K562 (cell line): ENCODE measurements around the gene AGK. TPM values are rescaled to one million over a fixed set of nuclear protein-coding genes. Genes with fewer than 3 reads are reported as not detected.
"Not testable (repeated sequence)": the region's sequence is repeated elsewhere in the genome, so short reads cannot be mapped to it uniquely, and the experiment has no call there.

Source experiments
- ATAC-seq: fragments of 200-7000 bp; cut with Tn5 transposase; 3 replicates; pipeline ENCODE4 v1.9.1; 2020; ENCODE audit warnings: moderate library complexity
- BruUV-seq: library from RNA; stranded (reverse); fragments of 400-500 nt; replicated peaks from 2 replicates; lab custom pipeline; 2021; lab: Mats Ljungman, UMichigan
- CTCF ChIA-PET: fragments of 300-600 bp; formaldehyde crosslinking; extraction: SDS; loops from one replicate; lab custom pipeline; 2021; ENCODE audit warnings: low intra/inter-chr PET ratio; lab: Yijun Ruan, JAX
- POLR2A ChIA-PET: fragments of 300-600, 350-650 bp; sonication (Branson Sonifier 250); formaldehyde crosslinking; extraction: SDS; loops from one replicate; lab custom pipeline; 2021; ENCODE audit warnings: antibody characterized with exemption, inconsistent platforms; lab: Yijun Ruan, JAX
- DNase-seq, 4 experiments: peaks; one replicate each; pipeline versions ENCODE4 v3.0.0 to v3.0.0-alpha.2; 2011 to 2018; ENCODE audit warnings: low spot score in 3 of 4, mixed read lengths in 3 of 4; ENCODE audit errors: extremely low read depth in 1 of 4
- FAIRE-seq: peaks from 2 replicates; lab custom pipeline; 2011; peaks lifted over from hg19 to GRCh38; lab: Jason Lieb, UNC
- H2AFZ ChIP-seq: 2 replicates; pipeline ENCODE4 v1.6.0; 2011; ENCODE audit warnings: low read depth, low read length, control low read depth, inconsistent platforms
- H3K27ac ChIP-seq: fragments of 200-600 bp; 3 replicates; pipeline ENCODE4 v1.8.0; 2011; ENCODE audit warnings: low read depth, mild to moderate bottlenecking, control low read depth, inconsistent platforms, low read length, moderate library complexity, mixed read lengths; ENCODE audit errors: extremely low read depth
- H3K27me3 ChIP-seq, 2 experiments: fragments of 300-600 bp in 1 of 2; 2 replicates in 1 of 2; 3 replicates in 1 of 2; pipeline versions ENCODE4 v1.6.0 to v1.8.0; 2011; ENCODE audit warnings: inconsistent platforms in 2 of 2, low read length in 2 of 2, mild to moderate bottlenecking in 1 of 2, mixed read lengths in 1 of 2, moderate library complexity in 1 of 2; ENCODE audit not compliant: control insufficient read depth in 2 of 2, insufficient read depth in 2 of 2
- H3K36me3 ChIP-seq: fragments of 300-600 bp; 3 replicates; pipeline ENCODE4 v1.8.0; 2011; ENCODE audit warnings: mild to moderate bottlenecking, low read length, inconsistent platforms; ENCODE audit not compliant: control insufficient read depth, insufficient read depth
- H3K4me1 ChIP-seq, 2 experiments: fragments of 200-600 bp in 1 of 2; replicated peaks in 1 of 2; 2 replicates in 1 of 2; 3 replicates in 1 of 2; pipeline versions ENCODE4 v1.5.1 to v1.8.0; 2011; ENCODE audit warnings: inconsistent platforms in 2 of 2, low read length in 2 of 2, mild to moderate bottlenecking in 1 of 2, mixed read lengths in 1 of 2, moderate library complexity in 1 of 2; ENCODE audit not compliant: control insufficient read depth in 2 of 2, insufficient read depth in 2 of 2
- H3K4me2 ChIP-seq: 2 replicates; pipeline ENCODE4 v1.6.1; 2011; ENCODE audit warnings: low read length, control low read depth, inconsistent platforms, mixed read lengths; ENCODE audit not compliant: insufficient read depth
- H3K4me3 ChIP-seq: fragments of 200-600 bp; sonication (generic), shearing (Covaris generic); 2 replicates; pipeline ENCODE4 v1.5.1; 2016; ENCODE audit warnings: control low read depth, inconsistent platforms
- H3K79me2 ChIP-seq: fragments of 200-600 bp; 3 replicates; pipeline ENCODE4 v1.8.0; 2011; ENCODE audit warnings: low read length, inconsistent platforms; ENCODE audit not compliant: control insufficient read depth, insufficient read depth
- H3K9ac ChIP-seq, 2 experiments: 2 replicates each; pipeline versions ENCODE4 v1.6.0 to v1.6.1; 2011; ENCODE audit warnings: low read depth in 2 of 2, low read length in 2 of 2, control low read depth in 1 of 2, inconsistent platforms in 1 of 2, mild to moderate bottlenecking in 1 of 2, mixed read lengths in 1 of 2; ENCODE audit not compliant: insufficient read depth in 1 of 2
- H3K9me1 ChIP-seq: one replicate; pipeline ENCODE4 v1.6.0; 2011; ENCODE audit warnings: inconsistent platforms, mild to moderate bottlenecking, low read length, moderate library complexity; ENCODE audit not compliant: control insufficient read depth, insufficient read depth
- H3K9me3 ChIP-seq: replicated peaks from 2 replicates; pipeline ENCODE4 v1.5.1; 2011; ENCODE audit warnings: low read depth, low read length, inconsistent platforms; ENCODE audit not compliant: control insufficient read depth, insufficient read depth
- H4K20me1 ChIP-seq: replicated peaks from 2 replicates; pipeline ENCODE4 v1.6.1; 2011; ENCODE audit warnings: low read length, inconsistent platforms, mixed read lengths; ENCODE audit not compliant: control insufficient read depth, insufficient read depth
- SIX5 ChIP-seq, 2 experiments: IDR thresholded peaks; 2 replicates each; pipeline ENCODE4 v1.6.1; 2011; ENCODE audit warnings: low read length in 2 of 2, borderline replicate concordance in 1 of 2, low read depth in 1 of 2, mild to moderate bottlenecking in 1 of 2, moderate library complexity in 1 of 2; ENCODE audit not compliant: insufficient read depth in 1 of 2
- SMAD3 ChIP-seq: fragments of 450-650 bp; formaldehyde crosslinking; conservative IDR thresholded peaks from 2 replicates; pipeline ENCODE4 v1.4.0; 2020; ENCODE audit warnings: mild to moderate bottlenecking
- WGBS: fragments of 100-300 bp; shearing (Covaris generic); methylation state at CpG from one replicate; pipeline ENCODE4 v1.1.6; 2016; ENCODE audit warnings: low coverage, mixed read lengths; ENCODE audit not compliant: insufficient coverage; ENCODE audit errors: missing lambda C conversion rate; 5-methylcytosine and 5-hydroxymethylcytosine counted together
- in situ Hi-C: fragments of 300-500 bp; cut with MboI; formaldehyde crosslinking; loops from 4 replicates; pipeline ENCODE4 v1.15.0; 2018; ENCODE audit warnings: inconsistent platforms, mixed read lengths
- intact Hi-C: fragments of 100-400 bp; cut with micrococcal nuclease; formaldehyde crosslinking; loops from 2 replicates; pipeline ENCODE4 v1.14.2; 2022
- polyA plus RNA-seq, 8 experiments: library from polyadenylated mRNA; depleted of rRNA in 4 of 8; stranded (reverse) in 5 of 8; unstranded in 3 of 8; fragments of >200 nt; fragmentation: Nextera tagmentation in 2 of 8; fragmentation: Illumina TruSeq in 1 of 8; extraction: Ambion mirVana in 2 of 8; extraction: Trizol in 1 of 8; gene quantifications; 2 replicates each; pipeline versions ENCODE4 v1.2.1 to v1.2.3, GENCODE V29; 2011 to 2014; ENCODE audit warnings: inconsistent platforms in 1 of 8, missing spikeins in 1 of 8
- total RNA-seq, 7 experiments: library from RNA; depleted of rRNA in 6 of 7; stranded (reverse); fragments of >200 nt in 6 of 7; fragmentation: Illumina TruSeq in 2 of 7; extraction: Trizol in 2 of 7; gene quantifications; 2 replicates each; pipeline versions ENCODE4 v1.2.1 to v1.2.3, GENCODE V29; 2011 to 2021; ENCODE audit warnings: low replicate concordance in 1 of 7
- TF ChIP-seq, protein P1 (sequence below), 2 experiments: fragments of 200-800 bp in 1 of 2; sonication (Bioruptor generic) in 1 of 2; sonication (generic) in 1 of 2; formaldehyde crosslinking in 1 of 2; IDR thresholded peaks in 1 of 2; conservative IDR thresholded peaks in 1 of 2; 2 replicates each; pipeline versions ENCODE4 v1.5.0 to v1.6.1; 2016 to 2020; ENCODE audit warnings: missing compliant biosample characterization in 1 of 2, missing genetic modification characterization in 1 of 2, missing genetic modification reagents in 1 of 2

Gene AGK
- total and polyA plus RNA-seq, 9 of the 15 experiments (the other 6 are each of a cell fraction or from before 2014, with no cell fraction given) = 50.7 to 128 (median 71.8) TPM

DNA sequence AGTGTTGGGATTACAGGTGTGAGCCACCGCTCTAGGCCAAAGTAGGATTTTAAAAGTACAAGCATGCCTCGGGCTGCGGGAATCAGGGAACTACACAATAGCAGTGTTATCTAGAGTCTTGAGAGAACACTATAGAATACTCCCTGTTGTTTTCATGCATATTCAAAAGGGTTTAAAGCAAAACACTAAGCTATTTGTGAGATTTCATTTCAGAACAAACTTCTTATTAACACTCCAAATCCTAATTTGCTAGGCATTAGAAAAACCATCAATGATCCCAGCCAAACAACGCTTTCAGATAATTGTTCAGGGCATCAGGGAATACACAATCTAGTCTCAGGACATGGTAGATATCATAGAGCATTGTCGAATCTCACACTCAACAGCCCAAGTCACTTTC lies 136.8 kb downstream of the AGK start (continued):
- TF ChIP-seq SMAD3 (CRISPR knock-in tag) (no peak), SIX5 (IDR thresholded peaks at IDR 0.05; ENCODE audit: borderline replicate concordance in 1 of 2, insufficient read depth in 1 of 2, low read depth in 1 of 2, low read length in 2 of 2) (no peak)
- TF ChIP-seq, protein P1, sequence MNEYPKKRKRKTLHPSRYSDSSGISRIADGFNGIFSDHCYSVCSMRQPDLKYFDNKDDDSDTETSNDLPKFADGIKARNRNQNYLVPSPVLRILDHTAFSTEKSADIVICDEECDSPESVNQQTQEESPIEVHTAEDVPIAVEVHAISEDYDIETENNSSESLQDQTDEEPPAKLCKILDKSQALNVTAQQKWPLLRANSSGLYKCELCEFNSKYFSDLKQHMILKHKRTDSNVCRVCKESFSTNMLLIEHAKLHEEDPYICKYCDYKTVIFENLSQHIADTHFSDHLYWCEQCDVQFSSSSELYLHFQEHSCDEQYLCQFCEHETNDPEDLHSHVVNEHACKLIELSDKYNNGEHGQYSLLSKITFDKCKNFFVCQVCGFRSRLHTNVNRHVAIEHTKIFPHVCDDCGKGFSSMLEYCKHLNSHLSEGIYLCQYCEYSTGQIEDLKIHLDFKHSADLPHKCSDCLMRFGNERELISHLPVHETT (CRISPR knock-in tag; conservative IDR thresholded peaks at IDR 0.05 in 1 of 2, IDR thresholded peaks at IDR 0.05 in 1 of 2) = no peak

DNA sequence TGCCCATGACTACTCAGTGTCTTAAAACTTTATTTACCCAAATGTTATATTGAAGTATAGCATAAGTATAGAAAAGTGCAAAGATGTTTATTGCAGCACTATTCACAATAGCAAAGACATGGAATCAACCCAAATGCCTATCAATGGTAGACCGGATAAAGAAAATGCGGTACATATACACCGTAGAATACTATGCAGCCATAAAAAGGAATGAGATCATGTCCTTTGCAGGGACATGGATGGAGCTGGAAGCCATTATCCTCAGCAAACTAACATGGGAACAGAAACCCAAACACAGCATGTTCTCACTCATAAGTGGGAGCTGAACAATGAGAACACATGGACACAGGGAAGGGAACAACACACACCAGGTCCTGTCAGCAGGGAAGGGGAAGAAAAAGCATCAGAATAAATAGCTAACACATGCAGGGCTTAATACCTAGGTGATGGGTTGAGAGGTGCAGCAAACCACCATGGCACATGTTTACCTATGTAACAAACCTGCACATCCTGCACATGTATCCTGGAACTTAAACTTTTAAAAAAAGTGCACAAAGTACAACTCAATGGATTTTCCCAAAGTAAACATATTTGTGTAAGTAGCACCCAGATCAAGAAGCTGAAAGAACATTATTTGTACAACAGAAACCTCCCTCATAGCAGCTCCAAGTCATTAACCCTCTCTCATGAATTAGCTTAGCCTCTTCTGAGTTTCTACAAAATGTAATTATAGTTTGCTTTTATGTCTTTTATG lies 138.0 kb downstream of the AGK start:
- 3% methylated on average over 3 of the region's 3 CpGs for WGBS
- ATAC-seq, CTCF ChIA-PET, DNase-seq, H3K4me1 ChIP-seq, H3K9me3 ChIP-seq, H3K4me3 ChIP-seq, H2AFZ ChIP-seq, FAIRE-seq, BruUV-seq, H3K36me3 ChIP-seq, H4K20me1 ChIP-seq, in situ Hi-C loops, H3K4me2 ChIP-seq, H3K27ac ChIP-seq, H3K79me2 ChIP-seq, H3K9me1 ChIP-seq, H3K9ac ChIP-seq, intact Hi-C loops: not testable (repeated sequence)
- peaks cover 29 to 37% of the 10 kb centered on the region in 2 experiments for H3K27me3 ChIP-seq
- POLR2A ChIA-PET = interaction anchor here (0.8 to 1.5 kb wide), 2 partner anchors 9 to 22 kb away, joined by 3 read pairs; no protein-coding TSS in a partner anchor
